AG04449 (cell line): ENCODE results near the gene ETV5.

Source experiments
- CTCF ChIA-PET: fragments of 350-600 bp; formaldehyde crosslinking; extraction: SDS; loops from one replicate; lab custom pipeline; 2021; ENCODE audit warnings: antibody characterized with exemption; lab: Yijun Ruan, JAX
- POLR2A ChIA-PET: fragments of 400-600, 350-600 bp; formaldehyde crosslinking; extraction: SDS; loops from one replicate; lab custom pipeline; 2020; ENCODE audit warnings: antibody characterized with exemption, inconsistent platforms; lab: Yijun Ruan, JAX
- DNase-seq: peaks from one replicate; pipeline ENCODE4 v3.0.0-alpha.2; 2010; ENCODE audit warnings: low read depth, low spot score
- H3K4me3 ChIP-seq: 2 replicates; pipeline ENCODE4 v1.5.1; 2011; ENCODE audit warnings: low read depth, mild to moderate bottlenecking, control low read depth, low read length
- CTCF ChIP-seq: IDR thresholded peaks from one replicate; pipeline ENCODE4 v1.5.1; 2011; ENCODE audit warnings: mild to moderate bottlenecking, moderate library complexity, low read length, control low read depth, inconsistent platforms; ENCODE audit not compliant: insufficient read depth; ENCODE audit errors: missing control alignments

Gene ETV5

GRCh38 chr3:186052096-186052840 lies 56.6 kb downstream of the ETV5 start:
- H3K4me3 ChIP-seq, result no peak overlapping the region
- TF ChIP-seq CTCF, result no peak
- ChIA-PET POLR2A (interaction anchor here (0.6 kb wide), 1 partner anchor 15 kb away, joined by 4 read pairs; no protein-coding TSS in a partner anchor), CTCF (interaction anchor here (0.9 kb wide), 1 partner anchor 69 kb away, joined by 3 read pairs; no protein-coding TSS in a partner anchor)
- no peak for DNase-seq

- no peak for DNase-seq
- H3K4me3 ChIP-seq, result no peak overlapping the region
- TF ChIP-seq CTCF, result no peak
- CTCF ChIA-PET, result interaction anchor here (1.3 kb wide), 1 partner anchor 491 kb away, joined by 3 read pairs; no protein-coding TSS in a partner anchor
- POLR2A ChIA-PET, result no interaction called here
Measured at GRCh38 chr3:186049001-186049400, 59.9 kb downstream of the ETV5 start.

- ChIA-PET POLR2A (no interaction called here), CTCF (interaction anchor here (1.3 kb wide), 1 partner anchor 492 kb away, joined by 3 read pairs; no protein-coding TSS in a partner anchor)
- no peak for DNase-seq
- no peak for TF ChIP-seq CTCF
- no peak overlapping the region for H3K4me3 ChIP-seq
Measured at GRCh38 chr3:186048119-186048518, 60.8 kb downstream of the ETV5 start.

- POLR2A ChIA-PET, result no interaction called here
- no peak overlapping the region for H3K4me3 ChIP-seq
- TF ChIP-seq CTCF, result no peak
- CTCF ChIA-PET, result interaction anchor here (1.3 kb wide), 1 partner anchor 493 kb away, joined by 3 read pairs; no protein-coding TSS in a partner anchor
- DNase-seq, result no peak
Measured at GRCh38 chr3:186046838-186047237, 62.1 kb downstream of the ETV5 start.

- ChIA-PET POLR2A (no interaction called here), CTCF (interaction anchor here (1.1 to 1.4 kb wide), 3 partner anchors 16 to 496 kb away, joined by 3 to 5 read pairs (median 3); no protein-coding TSS in a partner anchor)
- no peak overlapping the region for H3K4me3 ChIP-seq
- no peak for DNase-seq
- TF ChIP-seq CTCF, result no peak
Measured at GRCh38 chr3:186044968-186045367, 63.9 kb downstream of the ETV5 start.

- ChIA-PET CTCF (interaction anchor here (1.1 kb wide), 2 partner anchors 17 to 232 kb away, joined by 3 read pairs; no protein-coding TSS in a partner anchor), POLR2A (no interaction called here)
- no peak for TF ChIP-seq CTCF
- no peak for DNase-seq
- H3K4me3 ChIP-seq, result no peak overlapping the region
Measured at GRCh38 chr3:186044427-186044826, 64.5 kb downstream of the ETV5 start.
